ENCODE data around the gene SEC22A.

DNA sequence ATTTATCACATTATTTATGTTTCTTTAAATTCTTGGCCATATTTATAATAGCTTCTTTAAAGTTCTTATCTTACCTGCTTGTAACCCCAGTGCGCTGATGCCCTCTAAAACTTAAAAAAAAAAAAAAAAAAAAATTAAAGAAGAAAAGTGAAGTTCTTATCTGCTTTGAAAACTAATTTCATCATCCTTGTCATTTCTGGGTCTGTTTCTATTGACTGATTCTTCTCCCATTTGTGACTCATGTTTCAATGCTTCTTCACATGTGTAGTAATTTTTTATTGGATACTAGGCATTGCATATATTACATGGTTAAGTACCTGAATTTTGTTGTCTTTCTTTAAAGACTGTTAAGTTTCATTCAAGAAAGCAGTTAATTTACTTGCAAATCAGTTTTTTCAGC lies 3.4 kb upstream of the SEC22A start:
- TF ChIP-seq, protein P1, sequence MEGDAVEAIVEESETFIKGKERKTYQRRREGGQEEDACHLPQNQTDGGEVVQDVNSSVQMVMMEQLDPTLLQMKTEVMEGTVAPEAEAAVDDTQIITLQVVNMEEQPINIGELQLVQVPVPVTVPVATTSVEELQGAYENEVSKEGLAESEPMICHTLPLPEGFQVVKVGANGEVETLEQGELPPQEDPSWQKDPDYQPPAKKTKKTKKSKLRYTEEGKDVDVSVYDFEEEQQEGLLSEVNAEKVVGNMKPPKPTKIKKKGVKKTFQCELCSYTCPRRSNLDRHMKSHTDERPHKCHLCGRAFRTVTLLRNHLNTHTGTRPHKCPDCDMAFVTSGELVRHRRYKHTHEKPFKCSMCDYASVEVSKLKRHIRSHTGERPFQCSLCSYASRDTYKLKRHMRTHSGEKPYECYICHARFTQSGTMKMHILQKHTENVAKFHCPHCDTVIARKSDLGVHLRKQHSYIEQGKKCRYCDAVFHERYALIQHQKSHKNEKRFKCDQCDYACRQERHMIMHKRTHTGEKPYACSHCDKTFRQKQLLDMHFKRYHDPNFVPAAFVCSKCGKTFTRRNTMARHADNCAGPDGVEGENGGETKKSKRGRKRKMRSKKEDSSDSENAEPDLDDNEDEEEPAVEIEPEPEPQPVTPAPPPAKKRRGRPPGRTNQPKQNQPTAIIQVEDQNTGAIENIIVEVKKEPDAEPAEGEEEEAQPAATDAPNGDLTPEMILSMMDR (IDR thresholded peaks at IDR 0.05): no peak
- no peak for TF ChIP-seq EZH2 (IDR thresholded peaks at IDR 0.05; ENCODE audit: borderline replicate concordance, insufficient read depth, low read depth, low read length, poor library complexity, severe bottlenecking)

Data from B cell (primary cell).